NCI-H2196 (cell line): ENCODE results near the gene REC114.
"Not testable (repeated sequence)": the region's sequence is repeated elsewhere in the genome, so short reads cannot be mapped to it uniquely, and the experiment has no call there.

Experiments
- DNase-seq: peaks from one replicate; lab custom pipeline; 2025; ENCODE audit not compliant: unreplicated experiment; lab: John Stamatoyannopoulos, UW

Gene REC114

GRCh38 chr15:73442968-73443367, at the start of gene REC114:
Gene REC114 (plus strand): TSS chr15:73443164. CDS start chr15:73443186, 22 bp downstream.
- no peak for DNase-seq

GRCh38 chr15:73393336-73393735, 49.6 kb upstream of the REC114 start:
- no peak for DNase-seq

- no peak for DNase-seq
These were observed 48.2 kb upstream of the REC114 start for GRCh38 chr15:73394782-73395181.

GRCh38 chr15:73395671-73396070, 47.3 kb upstream of the REC114 start:
- DNase-seq = no peak

- no peak for DNase-seq
These were observed 45.5 kb upstream of the REC114 start for GRCh38 chr15:73397461-73397860.

- no peak for DNase-seq
These were observed 44.1 kb upstream of the REC114 start for GRCh38 chr15:73398861-73399260.

GRCh38 chr15:73400222-73400621, 42.7 kb upstream of the REC114 start:
- not testable (repeated sequence) for DNase-seq

- DNase-seq = no peak
These were observed 39.8 kb upstream of the REC114 start for GRCh38 chr15:73403171-73403570.

- no peak for DNase-seq
These were observed 28.1 kb upstream of the REC114 start for GRCh38 chr15:73414876-73415275.

GRCh38 chr15:73424506-73424905, 18.5 kb upstream of the REC114 start:
- no peak for DNase-seq

- DNase-seq = no peak
These were observed 17.5 kb upstream of the REC114 start for GRCh38 chr15:73425510-73425909.

GRCh38 chr15:73426323-73426994, 16.5 kb upstream of the REC114 start:
- no peak for DNase-seq

- not testable (repeated sequence) for DNase-seq
These were observed 11.6 kb upstream of the REC114 start for GRCh38 chr15:73431329-73431728.

GRCh38 chr15:73433873-73434272, 9.1 kb upstream of the REC114 start:
- no peak for DNase-seq

GRCh38 chr15:73436613-73437012, 6.4 kb upstream of the REC114 start:
- DNase-seq = no peak

- no peak for DNase-seq
These were observed 5.3 kb upstream of the REC114 start for GRCh38 chr15:73437543-73438109.

GRCh38 chr15:73438651-73439050, 4.3 kb upstream of the REC114 start:
- DNase-seq = no peak

- DNase-seq = no peak
These were observed 2.4 kb upstream of the REC114 start for GRCh38 chr15:73440571-73440970.

- no peak for DNase-seq
These were observed 543 bp upstream of the REC114 start for GRCh38 chr15:73442421-73442820.

GRCh38 chr15:73447471-73447870, 4.5 kb downstream of the REC114 start:
- not testable (repeated sequence) for DNase-seq

- not testable (repeated sequence) for DNase-seq
These were observed 5.3 kb downstream of the REC114 start for GRCh38 chr15:73448158-73448758.

- not testable (repeated sequence) for DNase-seq
These were observed 7.0 kb downstream of the REC114 start for GRCh38 chr15:73449980-73450379.
